ENCODE results near the gene LSM2. TPM values are rescaled to one million over a fixed set of nuclear protein-coding genes. Genes with fewer than 3 reads are reported as not detected.

Gene LSM2
- polyA plus RNA-seq, 1 experiment, result 43.5 TPM

- no peak for TF ChIP-seq CTCF (IDR thresholded peaks at IDR 0.05; ENCODE audit: insufficient read depth, low read depth, low read length)
- CTCF ChIA-PET, result no interaction called here
Observed at GRCh38 chr6:31797588-31797987, 9.2 kb downstream of the LSM2 start.

GRCh38 chr6:31796993-31797385, 9.8 kb downstream of the LSM2 start:
- ChIA-PET CTCF (interaction anchor here (1.3 to 1.5 kb wide), 2 partner anchors 13 to 27 kb away, joined by 5 to 10 read pairs; no protein-coding TSS in a partner anchor), POLR2A (interaction anchor here (0.7 kb wide), 1 partner anchor 10 kb away, joined by 3 read pairs; the partner anchor contains the start of gene LSM2)
- no peak for TF ChIP-seq CTCF (IDR thresholded peaks at IDR 0.05; ENCODE audit: insufficient read depth, low read depth, low read length)
- no peak for DNase-seq (ENCODE audit: low read depth)
- Histone ChIP-seq H3K36me3 (ENCODE audit: control insufficient read depth, insufficient read depth, low read length) (peaks cover 2% of the 10 kb centered on the region; the same call in 1 of the 2 replicates), H3K27me3 (ENCODE audit: control insufficient read depth, insufficient read depth, low read length) (no peaks in the 10 kb centered on the region), H3K4me3 (ENCODE audit: low read depth, low read length) (no peak overlapping the region)

More at GRCh38 chr6:31797588-31797987, 9.2 kb downstream of the LSM2 start:
- H3K4me3 ChIP-seq (ENCODE audit: low read depth, low read length), result no peak overlapping the region
- DNase-seq (ENCODE audit: low read depth), result no peak
- POLR2A ChIA-PET, result no interaction called here
- H3K27me3 ChIP-seq (ENCODE audit: control insufficient read depth, insufficient read depth, low read length), result no peaks in the 10 kb centered on the region
- no peaks in the 10 kb centered on the region for H3K36me3 ChIP-seq (ENCODE audit: control insufficient read depth, insufficient read depth, low read length)

GRCh38 chr6:31795616-31796298, 11.0 kb downstream of the LSM2 start, which contains the start of gene VARS1:
TSS of gene VARS1 (minus strand) at chr6:31795752. CDS start at chr6:31795217, 535 bp downstream.
- peaks cover 4% of the 10 kb centered on the region; the same call in 1 of the 2 replicates for H3K36me3 ChIP-seq (ENCODE audit: control insufficient read depth, insufficient read depth, low read length)
- peak within 1 kb of the TSS; percentile 95 for H3K4me3 ChIP-seq (ENCODE audit: low read depth, low read length)
- peak; percentile 75 for TF ChIP-seq CTCF (IDR thresholded peaks at IDR 0.05; ENCODE audit: insufficient read depth, low read depth, low read length)
- POLR2A ChIA-PET, result interaction anchor here (0.7 kb wide), 2 partner anchors 11 to 40 kb away, joined by 3 to 29 read pairs; partner anchors contain the start of gene LSM2
- no peaks in the 10 kb centered on the region for H3K27me3 ChIP-seq (ENCODE audit: control insufficient read depth, insufficient read depth, low read length)
- CTCF ChIA-PET, result interaction anchor here (1.0 to 1.8 kb wide), 9 partner anchors 10 to 66 kb away, joined by 3 to 12 read pairs (median 5); partner anchors contain the start of genes DDAH2, HSPA1A, HSPA1L and LSM2
- DNase-seq (ENCODE audit: low read depth), result no peak

GRCh38 chr6:31794866-31795615, 11.7 kb downstream of the LSM2 start:
- Histone ChIP-seq H3K27me3 (ENCODE audit: control insufficient read depth, insufficient read depth, low read length) (no peaks in the 10 kb centered on the region), H3K4me3 (ENCODE audit: low read depth, low read length) (peak overlapping the region; percentile 95), H3K36me3 (ENCODE audit: control insufficient read depth, insufficient read depth, low read length) (peaks cover 4% of the 10 kb centered on the region; the same call in 1 of the 2 replicates)
- ChIA-PET POLR2A (interaction anchor here (0.7 kb wide), 2 partner anchors 12 to 40 kb away, joined by 3 to 29 read pairs; partner anchors contain the start of gene LSM2), CTCF (interaction anchor here (0.8 to 1.8 kb wide), 10 partner anchors 9 to 65 kb away, joined by 3 to 12 read pairs (median 5); partner anchors contain the start of genes DDAH2, HSPA1A, HSPA1L and LSM2)
- no peak for DNase-seq (ENCODE audit: low read depth)
- no peak for TF ChIP-seq CTCF (IDR thresholded peaks at IDR 0.05; ENCODE audit: insufficient read depth, low read depth, low read length)

Measured in BJ (cell line).